GM18868 (cell line): Measurements from ENCODE around the gene GIMAP2.
A peak's percentile ranks its signal among the peaks of the same experiment; 100 is the strongest.
"Not testable (repeated sequence)": the region's sequence is repeated elsewhere in the genome, so short reads cannot be mapped to it uniquely, and the experiment has no call there.

Experiments
- ATAC-seq: cut with Tn5 transposase; IDR thresholded peaks from one replicate; pipeline ENCODE4 v1.9.1; 2021; ENCODE audit warnings: mild to moderate bottlenecking, moderate library complexity; ENCODE audit not compliant: unreplicated experiment

The GIMAP2 gene

DNA sequence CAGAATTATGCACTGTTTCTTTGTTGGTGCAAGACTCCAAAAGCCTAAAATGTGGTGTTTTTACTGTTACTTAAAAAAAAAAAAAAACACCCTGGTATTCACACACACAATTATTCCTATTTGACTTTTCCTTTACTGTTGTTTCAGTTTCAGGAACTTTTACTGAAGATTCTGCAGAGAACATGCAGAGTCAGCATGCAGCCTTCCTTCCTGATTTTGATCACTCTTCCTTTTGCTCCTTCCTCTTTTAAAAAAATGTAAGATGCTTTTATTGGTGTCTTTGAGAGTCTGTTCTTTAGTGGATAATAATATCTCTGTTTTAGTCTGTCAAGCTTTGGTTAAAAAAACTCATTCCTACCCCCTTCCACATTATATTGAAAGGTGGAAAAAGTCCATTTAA, 9.2 kb upstream of the GIMAP2 start:
- not testable (repeated sequence) for ATAC-seq

DNA sequence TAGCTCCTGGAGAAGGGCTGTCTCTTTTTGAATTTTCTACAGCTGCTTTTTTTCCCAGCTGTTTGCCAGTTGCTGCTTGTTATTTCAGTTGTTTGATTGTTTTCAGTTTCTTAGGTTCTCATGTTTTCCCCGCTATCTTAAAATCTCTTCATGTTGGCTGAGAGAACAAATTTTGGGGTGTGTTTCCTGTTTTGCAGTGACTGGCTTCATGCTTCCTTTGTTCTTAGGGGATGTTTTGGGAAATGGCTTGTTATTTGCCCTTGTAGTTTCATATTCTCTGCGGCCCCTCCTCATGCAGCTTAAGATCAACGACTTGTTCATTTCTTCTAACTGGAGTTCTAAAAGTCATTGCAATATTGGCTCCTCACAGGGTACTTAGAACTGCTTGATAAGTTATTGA, 8.7 kb upstream of the GIMAP2 start:
- ATAC-seq = not testable (repeated sequence)

DNA sequence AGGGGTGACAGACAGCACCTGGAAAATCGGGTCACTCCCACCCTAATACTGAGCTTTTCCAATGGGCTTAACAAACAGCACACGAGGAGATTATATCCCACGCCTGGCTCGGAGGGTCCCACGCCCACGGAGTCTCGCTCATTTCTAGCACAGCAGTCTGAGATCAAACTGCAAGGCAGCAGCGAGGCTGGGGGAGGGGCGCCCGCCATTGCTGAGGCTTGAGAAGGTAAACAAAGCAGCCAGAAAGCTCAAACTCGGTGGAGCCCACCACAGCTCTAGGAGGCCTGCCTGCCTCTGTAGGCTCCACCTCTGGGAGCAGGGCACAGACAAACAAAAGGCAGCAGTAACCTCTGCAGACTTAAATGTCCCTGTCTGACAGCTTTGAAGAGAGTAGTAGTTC, 6.9 kb upstream of the GIMAP2 start:
- ATAC-seq = not testable (repeated sequence)

DNA sequence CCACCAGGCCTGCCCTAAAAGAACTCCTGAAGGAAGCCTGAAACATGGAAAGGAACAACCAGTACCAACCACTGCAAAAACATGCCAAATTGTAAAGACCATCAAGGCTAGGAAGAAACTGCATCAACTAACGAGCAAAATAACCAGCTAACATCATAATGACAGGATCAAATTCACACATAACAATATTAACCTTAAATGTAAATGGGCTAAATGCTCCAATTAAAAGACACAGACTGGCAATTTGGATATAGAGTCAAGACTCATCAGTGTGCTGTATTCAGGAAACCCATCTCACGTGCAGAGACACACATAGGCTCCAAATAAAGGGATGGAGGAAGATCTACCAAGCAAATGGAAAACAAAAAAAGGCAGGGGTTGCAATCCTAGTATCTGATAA, 5.1 kb upstream of the GIMAP2 start:
- not testable (repeated sequence) for ATAC-seq

DNA sequence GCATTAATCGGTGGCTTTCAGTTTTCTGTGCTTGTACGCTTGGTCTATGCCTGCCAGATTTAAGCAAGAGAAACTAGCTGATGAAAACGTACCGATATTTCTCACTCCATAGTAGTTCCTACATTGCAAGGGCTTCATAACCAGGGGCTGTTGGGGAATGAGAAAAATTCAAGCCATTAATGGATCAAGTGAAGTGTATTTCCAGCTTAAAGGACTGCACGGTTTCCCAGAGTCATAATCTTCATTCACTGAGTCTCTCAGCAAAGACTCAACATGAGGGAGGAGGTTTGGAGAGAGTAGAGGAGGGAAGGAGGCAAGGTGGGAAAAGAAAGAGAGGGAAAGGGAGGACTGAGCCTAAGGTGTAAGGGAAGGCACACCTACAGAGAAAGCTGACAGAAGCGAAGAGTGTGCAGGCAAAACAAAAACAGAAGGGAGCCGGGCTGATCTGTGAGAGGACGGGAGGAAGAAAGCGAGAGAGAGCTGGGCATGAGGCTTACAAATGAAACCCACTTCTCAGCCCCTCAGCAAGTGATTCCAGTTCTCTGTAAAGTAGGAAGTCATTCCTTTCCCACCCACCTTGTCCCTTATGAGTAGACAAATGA, 625 bp downstream of the GIMAP2 start:
- ATAC-seq = peak; percentile 49

DNA sequence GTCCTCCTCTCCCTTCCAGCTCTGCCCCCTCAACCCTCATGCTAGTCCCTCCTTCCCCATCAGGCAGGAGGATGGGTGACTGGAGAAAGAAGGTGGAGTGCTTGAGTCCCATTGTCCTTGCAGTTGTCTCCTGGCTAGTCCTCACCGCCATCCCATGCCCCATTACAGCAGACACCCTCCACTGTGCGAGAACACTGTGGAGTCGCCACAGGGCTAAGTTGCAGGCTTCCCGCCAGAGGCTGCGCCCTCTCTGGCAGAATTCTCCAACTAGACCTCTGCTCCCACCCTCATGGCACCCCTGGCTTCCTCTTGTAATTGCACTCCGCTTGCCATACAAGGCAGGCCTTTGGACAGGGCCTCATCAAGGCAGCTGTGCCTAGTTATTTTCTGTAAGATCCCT, 3.1 kb downstream of the GIMAP2 start:
- no peak for ATAC-seq

DNA sequence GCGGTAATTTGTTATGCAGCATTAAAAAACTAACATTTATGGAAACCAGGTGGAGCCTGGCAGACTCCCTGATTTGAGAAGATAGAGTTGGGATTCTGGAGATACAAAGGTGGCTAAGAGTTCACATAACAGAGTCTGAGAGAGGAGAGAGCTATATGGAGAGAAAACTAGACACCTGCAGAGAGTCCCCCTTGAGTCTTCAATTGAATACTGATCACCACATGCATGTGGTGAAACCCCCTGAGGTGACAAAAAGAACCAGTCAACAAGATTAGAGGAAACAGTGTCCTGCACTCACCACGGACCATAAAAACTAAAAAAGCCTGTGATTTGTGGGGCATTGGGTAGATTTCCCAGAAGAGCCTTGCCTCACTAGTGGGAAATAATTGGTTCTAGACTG, 10.1 kb downstream of the GIMAP2 start:
- no peak for ATAC-seq

DNA sequence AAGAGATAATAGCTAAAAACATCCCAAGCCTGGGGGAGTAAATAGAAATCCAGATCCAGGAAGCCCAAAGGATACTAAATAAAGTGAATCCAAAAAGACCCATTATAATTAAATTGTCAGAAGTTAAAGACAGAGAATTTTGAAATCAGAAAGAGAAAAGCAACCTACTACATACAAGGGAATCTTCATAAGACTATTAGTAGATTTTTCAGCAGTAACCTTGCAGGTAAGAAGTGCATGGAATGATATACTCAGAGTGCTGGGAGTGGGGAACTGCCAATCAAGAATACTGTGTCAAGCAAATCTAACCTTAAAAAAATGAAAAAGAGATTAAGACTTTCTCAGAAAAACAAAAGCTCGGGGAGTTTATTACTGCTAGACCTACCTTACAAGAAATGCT, 17.7 kb downstream of the GIMAP2 start:
- no peak for ATAC-seq

DNA sequence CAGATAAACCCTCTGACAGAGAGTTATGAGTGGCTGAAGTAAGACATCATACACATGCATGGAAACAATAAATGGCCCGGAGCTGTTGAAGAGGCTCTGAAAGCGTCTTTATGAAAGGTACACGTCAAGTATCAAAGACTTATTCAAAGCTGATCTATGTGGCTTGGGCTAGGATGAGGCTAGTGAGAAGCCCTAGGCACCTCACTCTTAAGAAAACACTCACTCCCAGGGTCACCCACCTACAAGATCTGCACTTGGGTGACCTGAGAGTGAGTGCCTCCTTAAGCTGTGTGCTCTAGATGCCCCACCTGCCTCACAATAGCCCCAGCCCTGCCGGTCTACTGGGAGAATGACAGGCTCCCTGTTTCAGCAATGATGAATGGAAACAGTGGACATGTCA, 29.8 kb downstream of the GIMAP2 start:
- ATAC-seq = no peak

DNA sequence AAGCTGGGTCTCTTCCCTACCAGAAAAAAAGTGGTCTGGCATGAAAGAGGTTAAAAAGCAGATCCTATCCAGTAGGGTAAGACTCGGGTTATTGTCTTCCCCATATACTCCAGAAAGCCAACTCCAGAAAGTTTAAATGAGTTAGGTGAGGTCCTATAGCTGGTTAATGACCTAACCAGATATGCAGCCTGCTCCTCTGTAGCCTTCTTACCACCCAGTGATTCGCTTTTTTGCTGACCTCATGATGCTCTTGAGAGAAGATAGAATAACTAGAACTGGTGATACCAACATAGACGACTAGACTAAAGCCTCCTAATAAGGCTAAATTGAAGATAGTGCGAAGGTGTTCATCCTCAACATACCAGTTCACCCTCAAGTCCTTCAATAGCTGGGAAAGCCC, 30.2 kb downstream of the GIMAP2 start:
- ATAC-seq = no peak

DNA sequence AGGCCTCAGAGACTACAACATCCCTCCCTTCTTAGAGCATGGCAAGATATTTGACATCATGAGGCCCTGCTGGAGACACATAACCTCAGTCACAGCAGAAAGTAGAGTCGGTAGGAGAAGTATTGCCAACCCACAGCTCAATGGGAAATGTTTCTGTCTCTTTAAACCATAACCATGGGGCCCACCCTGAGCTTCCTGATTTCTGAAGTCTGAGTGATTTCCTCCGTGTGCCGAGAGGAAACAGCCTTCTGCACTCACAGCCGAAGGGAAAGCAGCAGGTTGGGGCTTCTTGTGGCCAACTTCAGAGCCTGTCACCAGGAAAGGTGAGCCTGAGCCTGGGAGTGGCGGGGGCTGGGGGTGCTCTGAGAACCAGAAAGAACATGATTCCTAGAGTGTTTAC, 30.9 kb downstream of the GIMAP2 start, which contains the start of gene GIMAP1:
Gene GIMAP1 (plus strand): TSS at position 246 of the 400 bp plus-strand sequence. CDS start 2,435 bp downstream, outside the sequence.
- ATAC-seq = peak; percentile 61

DNA sequence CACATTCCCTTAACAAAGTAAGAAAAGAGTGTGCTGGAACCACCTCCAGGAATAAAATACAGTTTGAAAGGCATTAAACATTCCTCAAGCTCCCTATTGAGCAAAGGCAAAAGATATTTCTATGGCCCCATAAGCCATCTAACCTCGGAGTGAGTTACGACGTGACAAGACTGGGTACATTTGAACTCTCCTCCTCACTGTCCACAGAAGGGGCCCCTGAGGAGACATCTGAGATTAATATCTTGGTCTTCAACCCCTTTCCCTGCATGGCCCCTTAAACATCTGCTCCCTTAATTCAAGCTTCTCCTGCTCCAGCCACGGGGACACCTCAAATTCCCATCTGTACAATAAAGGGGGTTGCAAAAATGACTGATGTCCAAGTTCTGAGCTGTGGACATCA, 31.4 kb downstream of the GIMAP2 start:
- no peak for ATAC-seq

DNA sequence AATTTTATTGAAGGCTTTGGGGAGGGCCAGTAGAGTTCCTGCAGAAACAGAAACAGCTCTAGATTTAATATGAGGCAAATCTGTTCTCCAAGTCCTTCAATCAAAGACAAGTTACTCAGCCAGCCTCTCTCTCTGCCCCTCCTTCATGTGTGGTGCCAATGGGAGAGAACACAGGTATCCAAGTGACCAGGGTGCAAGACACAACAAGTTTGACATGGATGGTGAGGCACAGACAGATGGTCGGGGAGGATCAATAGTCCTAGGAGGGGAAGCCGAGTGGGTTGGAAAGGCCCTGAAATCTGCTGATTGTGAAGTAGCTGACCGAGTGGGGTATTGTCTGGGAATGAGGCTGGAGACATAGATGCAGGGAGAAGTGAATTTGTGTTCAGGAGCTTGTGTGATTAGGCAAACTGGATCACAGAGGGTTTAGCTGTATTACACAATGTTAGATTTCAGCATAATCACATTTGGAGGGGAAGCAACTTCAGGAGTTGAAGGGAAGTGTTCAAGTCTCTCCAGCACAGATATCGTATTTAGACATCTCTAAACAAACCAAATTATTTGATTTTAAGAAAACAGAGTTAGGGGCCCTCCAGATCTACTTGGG, 32.4 kb downstream of the GIMAP2 start:
- ATAC-seq = no peak

DNA sequence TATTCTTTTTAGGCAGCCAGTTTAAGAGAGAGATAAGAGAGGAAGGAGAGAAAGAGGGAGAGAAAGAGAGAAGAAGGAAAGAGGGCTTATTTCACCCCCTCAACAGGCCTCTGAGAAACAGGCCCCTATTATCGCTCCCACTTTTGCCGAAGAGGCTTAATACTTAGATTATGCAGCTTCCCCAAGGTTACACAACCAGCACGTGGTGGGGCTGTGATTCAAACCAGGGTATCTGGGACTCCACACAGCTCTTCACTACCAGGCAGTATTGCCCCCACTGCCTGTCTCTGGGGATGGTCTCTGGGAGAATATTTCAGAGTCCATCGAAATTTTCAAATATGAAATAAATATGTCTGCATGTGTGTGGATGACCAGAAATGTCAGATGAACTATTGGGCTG, 33.9 kb downstream of the GIMAP2 start:
- ATAC-seq = no peak

DNA sequence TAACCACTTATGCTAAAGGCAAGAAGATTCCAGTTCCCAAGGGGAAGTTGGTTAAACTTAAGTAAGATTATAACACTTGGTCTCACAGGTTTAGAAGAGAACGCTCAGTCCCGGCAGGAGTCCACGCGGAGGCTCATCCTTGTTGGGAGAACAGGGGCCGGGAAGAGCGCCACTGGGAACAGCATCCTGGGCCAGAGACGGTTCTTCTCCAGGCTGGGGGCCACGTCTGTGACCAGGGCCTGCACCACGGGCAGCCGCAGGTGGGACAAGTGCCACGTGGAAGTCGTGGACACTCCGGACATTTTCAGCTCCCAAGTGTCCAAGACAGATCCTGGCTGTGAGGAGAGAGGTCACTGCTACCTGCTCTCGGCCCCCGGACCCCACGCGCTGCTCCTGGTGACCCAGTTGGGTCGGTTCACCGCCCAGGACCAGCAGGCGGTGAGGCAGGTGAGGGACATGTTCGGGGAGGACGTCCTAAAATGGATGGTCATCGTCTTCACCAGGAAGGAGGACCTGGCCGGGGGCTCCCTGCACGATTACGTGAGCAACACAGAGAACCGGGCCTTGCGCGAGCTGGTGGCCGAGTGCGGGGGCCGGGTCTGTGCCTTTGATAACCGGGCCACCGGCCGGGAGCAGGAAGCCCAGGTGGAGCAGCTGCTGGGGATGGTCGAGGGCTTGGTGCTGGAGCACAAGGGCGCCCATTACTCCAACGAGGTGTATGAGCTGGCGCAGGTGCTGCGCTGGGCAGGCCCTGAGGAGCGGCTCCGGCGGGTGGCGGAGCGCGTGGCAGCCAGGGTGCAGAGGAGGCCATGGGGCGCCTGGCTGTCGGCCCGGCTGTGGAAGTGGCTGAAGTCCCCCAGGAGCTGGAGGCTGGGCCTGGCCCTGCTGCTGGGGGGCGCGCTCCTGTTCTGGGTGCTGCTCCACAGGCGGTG, 34.7 kb downstream of the GIMAP2 start:
- ATAC-seq = no peak

DNA sequence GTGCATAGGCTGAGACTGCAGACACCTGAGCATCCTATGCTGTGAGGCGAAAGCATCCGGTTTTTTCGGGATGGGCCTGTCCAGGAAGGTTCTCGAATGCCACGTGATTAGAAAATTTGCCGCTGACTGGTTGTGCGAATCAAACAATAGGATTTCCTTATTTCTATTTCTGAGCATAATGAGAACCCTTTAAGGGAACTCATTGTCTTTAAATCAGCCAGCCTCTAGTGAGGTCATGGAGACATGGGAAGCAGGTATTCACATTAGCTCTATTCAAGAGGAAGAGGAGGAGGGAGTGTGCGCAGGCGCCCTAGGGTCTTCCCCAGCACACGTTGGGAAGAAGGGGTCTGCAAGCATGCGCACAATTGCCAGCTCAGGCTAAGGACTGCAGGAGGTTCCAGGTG, 36.5 kb downstream of the GIMAP2 start:
- ATAC-seq = no peak

DNA sequence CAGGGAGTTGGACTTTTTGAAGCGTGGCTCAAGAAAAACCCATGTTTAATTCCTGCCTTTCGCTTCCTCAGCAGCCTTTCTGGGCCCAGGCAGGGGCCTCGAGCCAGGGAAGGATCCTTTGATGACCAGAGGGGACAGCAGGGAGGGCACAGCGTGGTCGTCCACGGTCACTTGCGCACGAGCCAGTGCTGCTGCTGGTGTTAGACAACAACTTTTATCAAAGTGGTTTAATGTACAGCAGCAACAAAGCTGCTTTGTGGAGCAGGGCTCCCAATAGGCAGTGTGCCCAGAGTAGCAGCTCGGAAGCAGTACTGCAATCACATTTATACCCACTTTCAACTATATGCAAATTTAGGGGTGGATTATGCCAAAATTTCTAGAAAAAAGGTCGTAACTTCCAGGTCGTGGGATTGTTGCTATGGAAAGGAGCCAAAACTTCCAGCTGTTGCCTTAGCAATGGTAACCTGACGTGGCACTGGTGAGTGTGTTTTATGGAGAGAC, 37.0 kb downstream of the GIMAP2 start:
- no peak for ATAC-seq

DNA sequence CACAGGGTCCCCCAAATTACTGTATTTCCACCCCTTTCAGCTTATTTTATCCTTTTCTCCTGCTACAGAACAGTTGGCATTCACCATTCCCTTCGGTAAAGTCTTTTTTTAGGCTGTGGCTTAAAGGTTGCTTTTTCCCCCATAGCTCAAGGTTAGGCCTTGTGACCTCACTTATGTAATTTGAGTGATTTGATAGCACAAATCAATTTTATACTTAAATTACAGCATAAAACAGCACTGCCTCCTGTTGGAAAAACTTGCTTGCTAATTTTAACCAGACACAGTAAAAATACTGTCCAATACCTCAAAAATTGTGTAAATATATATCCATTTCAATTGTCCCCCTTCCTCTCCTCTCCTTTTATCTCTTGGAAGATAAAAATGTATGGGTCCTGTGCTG, 38.0 kb downstream of the GIMAP2 start:
- no peak for ATAC-seq

DNA sequence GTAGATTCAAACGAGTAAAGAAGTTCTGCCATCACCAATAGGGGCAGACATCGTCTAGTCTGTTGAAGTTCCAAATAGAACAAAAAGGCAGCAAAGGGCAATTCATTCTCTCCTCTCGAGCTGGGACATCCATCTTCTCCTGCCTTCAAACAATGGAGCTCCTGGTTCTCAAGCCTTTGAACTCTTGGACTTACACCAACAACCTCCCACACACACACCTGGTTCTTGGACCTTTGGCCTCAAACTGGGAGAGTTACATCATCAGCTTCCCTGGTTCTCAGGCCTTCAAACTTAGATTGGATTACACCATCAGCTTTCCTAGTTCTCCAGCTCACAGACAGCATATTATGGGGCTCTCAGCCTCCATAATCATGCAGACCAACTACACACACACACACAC, 41.9 kb downstream of the GIMAP2 start:
- ATAC-seq = no peak

DNA sequence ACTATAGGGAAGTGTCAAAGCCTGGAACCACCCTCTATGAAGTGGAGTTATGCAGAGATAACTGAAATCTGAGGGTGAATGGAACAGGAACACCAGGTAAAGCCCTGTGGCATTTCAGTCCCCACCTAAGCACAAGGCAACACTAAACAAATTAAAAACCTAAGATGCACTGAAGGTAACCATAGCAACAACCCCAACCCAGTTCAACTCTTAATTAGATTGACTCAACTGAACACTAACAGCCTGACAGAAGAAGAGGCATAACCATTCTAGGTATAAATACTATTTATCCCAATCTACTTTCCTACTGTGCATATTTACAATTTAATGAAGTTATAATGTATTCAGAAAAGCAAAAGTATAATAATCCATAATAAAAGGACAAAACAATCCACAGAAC, 42.5 kb downstream of the GIMAP2 start:
- ATAC-seq = no peak

DNA sequence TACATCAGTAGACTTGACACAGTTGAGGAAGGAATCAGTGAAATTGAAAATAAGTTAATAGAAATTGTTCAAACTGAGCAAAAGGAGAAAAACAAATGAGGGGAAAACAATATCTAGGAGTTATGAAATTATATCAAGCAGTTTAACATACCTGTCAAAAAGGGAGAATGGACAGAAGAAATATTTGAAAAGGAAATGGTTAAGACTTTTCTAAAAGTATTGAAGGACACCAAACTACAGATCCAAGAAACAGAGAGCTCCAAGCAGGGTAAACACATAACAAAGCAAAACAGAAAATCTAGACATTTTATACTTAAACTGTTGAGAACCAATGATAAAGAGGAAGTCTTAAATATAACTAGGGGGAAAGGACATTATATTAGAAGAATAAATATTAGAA, 43.1 kb downstream of the GIMAP2 start:
- no peak for ATAC-seq

DNA sequence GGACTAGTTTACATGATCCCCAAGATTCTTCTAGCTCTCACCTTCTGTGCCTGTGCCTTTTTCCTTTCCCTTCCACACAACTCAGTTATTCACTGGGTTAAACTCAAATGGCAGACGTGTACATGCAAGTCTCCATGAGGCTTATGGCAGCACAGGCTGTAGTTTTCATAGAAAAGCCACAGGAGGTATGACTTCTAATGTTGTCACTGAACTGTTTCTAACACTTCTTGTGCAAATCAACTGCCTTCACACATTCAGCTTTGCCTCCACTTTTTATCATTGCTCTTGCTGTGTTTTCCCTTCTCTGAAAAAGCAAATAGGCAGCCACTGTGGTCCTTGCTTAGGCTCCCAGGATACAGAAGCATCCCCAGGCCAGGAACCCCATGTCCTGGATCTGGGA, 46.4 kb downstream of the GIMAP2 start:
- ATAC-seq = no peak
